ENCODE results near the gene MTCH2.
"Not testable (repeated sequence)": the region's sequence is repeated elsewhere in the genome, so short reads cannot be mapped to it uniquely, and the experiment has no call there.

Gene MTCH2

DNA sequence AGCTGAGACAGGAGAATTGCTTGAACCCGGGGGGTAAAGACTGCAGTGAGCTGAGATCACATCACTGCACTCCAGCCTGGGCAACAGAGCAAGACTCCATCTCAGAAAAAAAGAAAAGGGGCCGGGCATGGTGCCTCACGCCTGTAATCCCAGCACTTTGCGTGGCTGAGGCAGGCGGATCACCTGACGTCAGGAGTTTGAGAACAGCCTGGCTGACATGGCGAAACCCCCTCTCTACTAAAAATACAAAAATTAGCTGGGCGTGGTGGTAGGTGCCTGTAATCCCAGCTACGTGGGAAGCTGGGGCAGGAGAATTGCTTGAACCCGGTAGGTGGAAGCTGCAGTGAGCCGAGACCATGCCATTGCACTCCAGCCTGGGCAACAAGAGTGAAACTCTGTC, 6.0 kb downstream of the MTCH2 start:
- not testable (repeated sequence) for DNase-seq (ENCODE audit: low spot score)

DNA sequence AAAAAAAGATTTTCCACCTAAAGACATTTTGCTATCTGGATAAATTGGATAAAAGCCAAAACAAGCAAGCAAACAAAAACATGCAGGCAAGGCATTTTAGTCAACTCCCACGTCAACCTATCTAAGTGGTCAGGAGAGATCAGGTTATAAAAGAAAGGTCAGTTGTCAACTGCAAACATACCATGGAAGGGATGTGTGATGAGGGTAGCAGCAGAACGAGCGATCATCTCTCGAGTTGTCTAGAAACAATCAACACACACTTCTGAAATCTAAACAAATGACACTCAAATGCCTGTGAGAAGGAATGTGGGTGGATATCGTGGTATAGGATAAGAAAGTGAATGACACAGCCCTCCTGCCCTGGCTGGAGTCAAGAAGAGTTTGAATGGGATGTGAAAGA, 10.9 kb downstream of the MTCH2 start:
- DNase-seq (ENCODE audit: low spot score): no peak

DNA sequence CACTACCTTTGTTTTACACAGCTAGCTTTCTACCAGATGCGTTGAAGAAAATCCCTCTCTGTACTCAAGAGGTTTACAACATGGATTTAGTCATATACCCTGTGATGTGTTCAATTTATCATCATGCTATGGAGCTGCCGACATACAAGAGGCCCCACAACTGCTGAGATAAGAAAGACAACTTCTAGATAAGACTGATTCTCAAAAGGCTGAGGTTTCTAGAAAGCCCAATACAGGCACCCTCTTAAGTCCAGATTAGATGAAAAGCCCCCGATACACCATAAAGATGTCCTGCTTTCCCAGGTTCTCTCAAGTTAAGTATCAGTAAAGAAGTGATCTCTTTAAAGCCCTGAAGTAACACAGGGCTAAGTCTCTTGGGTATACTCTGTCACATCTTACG, 14.3 kb downstream of the MTCH2 start:
- no peak for DNase-seq (ENCODE audit: low spot score)

DNA sequence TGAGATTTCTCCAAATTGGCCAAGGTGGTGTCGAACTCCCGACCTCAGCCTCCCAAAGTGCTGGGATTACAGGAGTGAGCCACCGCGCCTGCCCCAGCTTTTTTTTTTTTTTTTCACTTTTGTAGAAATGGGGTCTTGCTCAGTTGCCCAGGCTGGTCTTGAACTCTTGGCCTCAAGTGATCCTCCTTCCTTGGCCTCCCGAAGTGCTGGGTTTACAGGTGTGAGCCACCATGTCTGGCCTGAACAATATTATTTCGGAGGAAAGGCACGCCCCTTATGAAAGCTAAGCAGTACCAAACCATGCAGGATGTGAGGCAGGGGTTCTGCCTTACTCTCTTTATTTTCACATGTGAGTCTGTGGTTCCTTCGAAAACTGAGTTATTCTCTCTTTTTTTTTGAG, 16.1 kb downstream of the MTCH2 start:
- no peak for DNase-seq (ENCODE audit: low spot score)

DNA sequence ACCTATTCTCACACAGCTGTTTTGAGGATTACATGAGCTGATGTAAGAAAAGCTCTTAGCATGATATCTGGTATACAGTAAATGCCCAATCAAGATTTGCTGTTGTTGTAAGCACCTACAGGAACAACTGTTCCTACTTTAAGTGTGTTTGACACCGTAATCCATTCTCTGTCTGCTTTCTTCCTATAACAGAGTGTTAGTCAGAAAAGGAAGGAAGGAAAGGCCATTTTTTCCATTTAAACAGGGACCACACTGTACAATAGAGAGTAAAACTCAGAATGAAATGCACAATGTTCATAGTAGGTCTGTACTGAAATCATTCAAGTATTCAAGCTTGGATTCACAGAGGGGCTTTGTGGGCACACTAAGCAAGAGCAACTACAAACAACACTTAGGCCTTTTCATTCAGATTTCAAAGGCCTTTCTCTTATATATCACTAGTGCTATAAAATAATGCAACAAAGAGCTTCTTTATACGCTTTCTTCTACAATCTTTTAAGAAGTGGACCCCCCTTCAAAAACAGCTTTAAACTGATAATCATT, 21.5 kb downstream of the MTCH2 start:
- no peak for DNase-seq (ENCODE audit: low spot score)

DNA sequence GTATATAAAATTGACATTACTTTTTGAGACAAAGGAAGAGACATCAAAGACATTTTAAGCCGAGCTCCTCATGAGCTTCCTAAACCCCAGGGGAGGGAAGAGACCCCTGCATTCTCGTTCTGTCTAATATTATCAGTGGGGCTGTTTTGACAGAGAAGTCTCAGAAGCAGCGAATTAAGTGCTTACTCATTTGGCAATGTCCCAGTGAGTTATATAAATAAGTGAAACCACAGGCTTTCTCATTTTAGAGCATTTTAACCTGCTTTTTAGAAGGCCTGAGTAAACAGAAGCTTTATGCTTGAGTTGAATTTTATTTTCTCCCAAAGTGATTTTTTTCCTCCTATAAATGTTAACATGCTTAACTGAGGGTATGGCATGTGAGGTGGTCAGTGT, 24.9 kb downstream of the MTCH2 start:
- no peak for DNase-seq (ENCODE audit: low spot score)

DNA sequence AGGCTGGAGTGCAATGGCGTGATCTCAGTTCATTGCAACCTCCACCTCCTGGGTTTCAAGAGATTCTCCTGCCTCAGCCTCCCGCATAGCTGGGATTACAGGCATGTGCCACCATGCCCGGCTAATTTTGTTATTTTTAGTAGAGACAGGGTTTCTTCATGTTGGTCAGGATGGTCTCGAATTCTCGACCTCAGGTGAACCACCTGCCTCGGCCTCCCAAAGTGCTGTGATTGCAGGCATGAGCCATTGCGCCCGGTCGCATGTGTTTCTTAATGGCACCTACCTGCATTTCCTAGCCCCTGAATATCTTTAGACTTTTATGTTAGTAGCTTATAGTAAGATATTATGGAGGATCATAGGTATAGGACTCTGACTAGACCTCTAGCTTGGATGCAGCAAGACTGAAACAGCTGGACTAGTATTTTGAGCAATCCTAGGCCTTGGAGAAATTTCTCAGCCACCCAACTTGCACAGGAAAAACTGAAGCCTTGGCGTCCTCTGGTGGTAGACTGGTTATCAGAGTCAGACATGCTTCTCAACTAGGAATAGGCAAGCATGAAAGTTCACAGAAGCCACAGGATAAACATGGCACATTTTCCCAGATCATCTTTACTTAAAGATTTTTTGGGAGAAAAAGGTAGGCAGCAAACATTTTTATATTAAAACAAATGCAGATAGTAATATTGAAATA, 25.5 kb downstream of the MTCH2 start:
- DNase-seq (ENCODE audit: low spot score): peak; percentile 12

DNA sequence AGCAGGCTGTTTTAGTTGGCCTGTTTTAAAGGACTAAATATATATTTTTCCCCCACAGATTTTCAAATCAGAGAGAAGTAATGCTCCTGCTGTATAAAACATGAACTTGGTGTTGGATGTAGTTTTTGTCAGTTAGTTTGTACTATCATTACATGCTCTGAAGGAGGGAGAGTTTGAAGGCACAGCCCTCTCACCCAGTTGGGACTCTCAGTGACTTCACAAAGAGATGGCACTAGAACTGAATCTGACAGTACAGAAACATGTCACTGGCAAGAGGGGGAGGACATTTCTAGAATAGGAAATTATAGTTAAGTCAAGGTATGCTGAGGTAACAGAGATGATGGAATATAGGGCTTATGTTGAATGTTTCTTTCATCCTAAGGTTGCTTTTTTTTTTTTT, 27.1 kb downstream of the MTCH2 start:
- no peak for DNase-seq (ENCODE audit: low spot score)

DNA sequence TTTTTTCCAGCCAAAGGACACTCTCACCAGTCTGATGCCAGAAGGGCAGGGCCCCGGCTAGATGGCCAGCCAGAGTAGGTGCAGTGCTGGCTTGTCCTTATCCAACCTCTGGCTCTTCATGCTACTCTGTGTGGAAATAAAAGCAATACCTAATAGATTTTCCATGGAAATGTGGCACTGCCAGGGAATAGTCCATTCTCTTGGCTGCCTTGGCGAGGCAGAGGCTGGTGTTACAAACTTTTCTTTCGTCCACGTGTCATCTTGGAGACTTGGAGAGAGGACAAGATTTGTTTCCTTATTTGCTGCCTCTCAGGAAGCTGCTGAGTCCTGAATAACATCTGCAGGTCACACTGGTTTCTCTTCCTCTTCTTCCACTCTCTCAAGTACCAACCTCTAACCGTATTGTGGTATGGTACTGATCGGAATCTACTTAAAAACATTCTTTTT, 31.0 kb downstream of the MTCH2 start:
- DNase-seq (ENCODE audit: low spot score): no peak

DNA sequence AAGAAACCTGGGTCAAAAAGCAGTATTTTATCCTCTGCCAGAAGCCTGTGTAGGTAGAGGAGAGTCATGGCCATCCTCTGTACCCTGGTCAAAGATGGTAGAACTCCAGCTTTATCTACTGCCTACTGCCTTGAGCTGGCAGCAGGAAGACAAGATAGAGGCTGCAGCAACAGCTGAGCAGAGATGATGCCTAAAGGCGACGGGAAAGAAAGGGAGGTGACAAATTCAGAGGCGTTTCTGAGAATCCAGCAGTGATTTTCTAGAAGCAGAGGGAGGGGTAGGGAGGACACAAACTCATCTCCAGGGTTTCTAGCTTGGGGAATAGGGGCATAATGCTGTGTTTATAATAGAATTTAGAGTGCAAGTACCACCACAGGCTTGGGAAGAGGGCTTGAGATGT, 32.7 kb downstream of the MTCH2 start:
- DNase-seq (ENCODE audit: low spot score): no peak

DNA sequence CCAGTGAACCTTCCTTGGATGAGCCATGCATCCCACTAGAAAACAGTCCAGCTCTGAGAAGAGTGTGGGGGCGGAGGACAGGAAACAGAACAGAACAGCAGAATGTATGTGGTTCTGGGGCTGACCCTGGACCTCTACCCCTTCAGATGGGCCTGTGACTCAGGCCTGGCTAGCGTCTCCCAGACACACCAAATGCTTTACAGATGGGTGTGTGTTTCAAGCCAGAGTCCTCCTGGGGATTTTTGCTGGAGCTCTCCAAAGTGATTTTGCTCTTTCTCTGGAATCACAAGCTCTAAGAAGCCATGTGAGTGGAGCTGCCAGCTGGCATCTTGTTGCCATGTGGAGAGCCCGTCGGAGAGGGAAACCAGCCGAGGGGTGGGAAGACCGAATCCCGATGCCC, 35.0 kb downstream of the MTCH2 start:
- no peak for DNase-seq (ENCODE audit: low spot score)

DNA sequence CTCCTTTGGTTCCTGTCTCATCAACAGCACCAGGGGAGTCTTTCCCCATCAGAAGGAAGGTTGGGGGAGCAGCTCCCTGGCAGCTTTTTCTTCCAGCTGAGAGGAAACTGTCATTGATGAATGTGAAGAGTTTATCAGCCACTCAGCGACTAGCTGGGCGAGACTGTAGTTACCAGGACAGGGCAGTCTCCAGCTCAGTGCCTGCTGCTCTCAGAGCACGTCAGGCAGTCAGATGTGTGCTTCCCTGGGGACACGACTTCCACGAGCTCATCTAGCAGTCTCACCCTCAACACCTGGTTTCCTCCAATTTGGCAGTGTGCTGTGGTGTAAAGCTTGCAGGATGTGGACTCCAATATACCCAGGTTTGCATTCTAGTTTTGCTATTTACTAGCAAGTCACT, 35.6 kb downstream of the MTCH2 start:
- DNase-seq (ENCODE audit: low spot score): no peak

DNA sequence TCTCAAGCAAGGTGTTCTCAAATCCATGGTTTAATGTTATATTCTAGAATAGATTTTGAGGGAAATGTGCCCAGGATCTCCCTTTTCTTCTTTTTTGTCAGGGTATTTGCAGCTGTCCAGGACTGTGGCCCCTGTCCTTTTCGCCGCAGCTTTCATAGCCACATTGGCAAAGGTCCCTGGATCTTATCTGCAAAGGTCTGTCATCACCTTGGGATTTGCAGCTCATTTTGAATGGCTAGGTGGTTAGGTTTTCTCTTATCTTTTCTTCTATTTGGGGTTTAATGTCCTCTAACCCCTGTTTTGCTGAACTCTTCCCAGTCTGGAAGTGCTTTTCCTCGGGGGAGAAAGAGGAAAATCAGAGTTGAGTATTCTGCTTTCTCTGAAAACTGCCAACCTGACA, 36.4 kb downstream of the MTCH2 start:
- DNase-seq (ENCODE audit: low spot score): no peak

DNA sequence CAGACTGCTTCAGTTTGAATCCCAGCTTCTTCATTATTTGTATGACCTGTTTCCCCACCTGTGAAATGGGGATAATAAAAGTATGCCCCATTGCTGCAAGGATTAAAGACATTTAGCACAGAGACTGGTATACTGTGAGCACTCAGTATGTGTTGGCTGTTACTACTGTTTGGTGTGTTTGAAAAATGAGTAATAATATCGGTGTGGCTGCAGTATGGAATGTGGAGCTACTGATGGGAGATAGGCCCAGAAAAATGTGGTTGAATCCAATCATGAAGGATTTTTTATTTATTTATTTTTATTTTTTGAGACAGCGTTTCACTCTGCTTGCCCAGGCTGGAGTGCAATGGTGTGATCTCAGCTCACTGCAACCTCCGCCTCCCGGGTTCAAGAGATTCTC, 39.1 kb downstream of the MTCH2 start:
- DNase-seq (ENCODE audit: low spot score): no peak

DNA sequence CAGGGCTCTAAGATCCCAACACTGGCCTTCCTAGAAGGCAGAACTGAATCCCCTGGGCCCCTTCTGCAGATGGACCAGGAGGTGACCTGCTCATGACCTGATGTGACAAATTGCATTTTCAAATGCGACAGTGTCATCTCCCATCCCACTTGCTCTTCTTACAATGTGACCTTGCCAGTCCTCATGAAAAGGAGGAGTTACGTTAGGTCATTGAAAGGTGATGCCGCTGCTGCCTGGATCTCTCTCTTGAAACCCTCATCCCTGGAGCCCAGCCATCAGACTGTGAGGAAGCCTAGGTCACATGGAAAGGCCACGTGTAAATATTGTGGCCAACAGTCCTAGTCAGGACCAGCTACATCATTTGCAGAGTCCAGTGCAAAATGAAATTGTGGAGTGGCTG, 42.5 kb downstream of the MTCH2 start:
- DNase-seq (ENCODE audit: low spot score): no peak

DNA sequence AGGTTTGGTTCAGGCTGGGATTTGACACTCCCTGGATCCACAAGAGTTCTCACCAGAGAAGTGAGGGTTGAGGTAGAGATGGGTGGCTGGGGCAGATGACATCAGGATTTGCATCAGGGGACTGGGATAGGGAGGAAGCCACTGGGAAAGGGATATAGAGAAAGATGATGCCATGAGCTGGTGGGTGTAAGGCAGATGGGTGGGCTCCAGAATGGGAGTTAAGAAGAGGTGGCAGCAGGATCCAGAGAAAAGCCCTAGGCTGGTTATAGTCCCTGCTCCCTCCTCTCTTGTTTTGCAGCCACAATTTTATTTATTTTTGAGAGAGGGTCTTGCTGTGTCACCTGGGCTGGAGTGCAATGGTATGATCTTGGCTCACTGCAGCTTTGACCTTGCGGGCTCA, 46.4 kb downstream of the MTCH2 start:
- DNase-seq (ENCODE audit: low spot score): no peak

DNA sequence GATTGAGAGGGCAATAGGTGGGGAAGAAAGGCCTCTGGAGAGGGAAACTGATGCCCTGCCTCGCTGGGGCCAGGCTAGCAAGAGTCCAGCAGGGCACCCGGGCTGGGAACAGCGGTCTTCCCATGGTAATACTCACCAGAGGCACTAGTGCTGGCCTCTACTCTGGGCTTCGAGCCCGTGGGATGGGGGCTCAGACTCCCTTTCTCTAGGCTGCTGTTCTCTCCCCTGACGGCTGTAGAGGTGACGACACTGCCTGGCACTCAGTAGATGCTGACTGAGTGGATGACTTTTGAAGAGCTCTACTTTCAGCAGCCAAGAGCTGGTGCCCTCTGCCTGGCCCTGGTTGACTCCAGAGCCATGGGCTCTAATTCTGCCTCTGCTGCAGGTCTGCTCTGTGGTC, 47.3 kb downstream of the MTCH2 start:
- DNase-seq (ENCODE audit: low spot score): no peak

DNA sequence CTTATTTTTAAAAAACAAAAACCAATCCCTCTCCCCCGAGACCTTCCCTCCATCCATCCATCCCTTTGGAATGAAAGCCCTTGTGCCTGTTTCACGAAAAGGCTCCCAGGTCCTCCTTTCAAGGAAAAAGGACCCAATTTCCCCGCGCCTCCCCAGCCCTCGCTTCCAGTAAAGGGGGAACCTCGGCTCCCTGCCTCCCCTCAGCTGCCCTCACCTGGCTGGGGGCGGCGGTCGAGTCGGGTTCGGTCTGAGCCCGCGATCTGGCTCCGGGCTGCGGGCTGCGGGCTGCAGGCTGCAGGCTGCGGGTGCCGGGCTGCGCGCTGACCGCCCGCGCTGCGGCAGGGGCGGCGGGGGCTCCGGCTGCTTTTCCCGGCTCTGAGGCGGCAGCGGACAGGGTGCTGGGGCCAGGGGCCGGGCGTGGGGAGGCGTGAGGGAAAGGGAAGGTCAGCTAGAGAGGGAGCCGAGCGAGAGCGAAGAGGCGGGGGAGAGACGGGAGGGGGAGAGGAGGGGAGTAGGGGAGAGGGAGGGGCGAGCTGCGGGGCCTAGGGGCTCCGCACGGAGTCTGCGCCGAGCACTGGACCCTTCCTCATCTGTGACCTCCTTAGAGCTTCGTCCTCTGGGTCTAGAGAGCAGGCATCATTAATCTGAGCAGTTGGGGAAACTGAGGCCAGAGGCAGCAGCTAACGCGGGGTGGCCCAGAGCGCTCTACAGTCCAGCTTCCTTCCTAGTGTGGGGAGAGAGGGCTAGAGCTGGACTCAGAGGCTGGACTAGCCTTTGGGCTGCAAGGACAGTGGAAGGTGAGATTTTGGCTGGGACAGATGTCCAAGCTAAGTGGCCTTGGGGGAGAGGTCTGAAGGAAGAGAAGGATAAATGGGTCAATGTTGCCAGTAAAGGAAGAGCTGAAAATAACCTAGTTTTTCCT, 48.2 kb downstream of the MTCH2 start, which contains the start of gene C1QTNF4:
TSS of gene C1QTNF4 (minus strand) at position 478 of the 922 bp plus-strand sequence. CDS start 3,601 bp downstream, outside the sequence.
- no peak for DNase-seq (ENCODE audit: low spot score)

DNA sequence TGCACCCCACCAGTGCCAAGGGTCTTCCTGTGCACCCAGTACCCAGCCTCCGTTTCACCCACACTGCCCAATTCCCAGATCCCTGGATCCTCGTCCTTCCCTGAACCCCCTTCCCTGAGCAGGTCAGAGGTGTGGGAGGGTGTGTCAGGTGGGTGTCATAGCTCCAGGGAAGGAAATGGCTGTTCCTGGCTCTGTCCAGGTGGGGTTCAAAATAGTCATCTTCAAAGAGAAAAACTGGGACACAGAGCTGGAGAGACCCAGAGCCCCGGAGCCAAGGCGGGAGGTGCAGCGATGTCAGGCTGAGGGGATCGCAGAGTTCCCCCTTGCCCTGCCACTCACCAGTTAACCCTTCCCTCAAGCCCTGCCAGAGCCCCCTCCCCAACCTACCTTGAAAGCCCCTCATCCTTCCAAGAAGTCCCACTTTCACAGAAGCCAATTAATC, 48.8 kb downstream of the MTCH2 start:
- no peak for DNase-seq (ENCODE audit: low spot score)

DNA sequence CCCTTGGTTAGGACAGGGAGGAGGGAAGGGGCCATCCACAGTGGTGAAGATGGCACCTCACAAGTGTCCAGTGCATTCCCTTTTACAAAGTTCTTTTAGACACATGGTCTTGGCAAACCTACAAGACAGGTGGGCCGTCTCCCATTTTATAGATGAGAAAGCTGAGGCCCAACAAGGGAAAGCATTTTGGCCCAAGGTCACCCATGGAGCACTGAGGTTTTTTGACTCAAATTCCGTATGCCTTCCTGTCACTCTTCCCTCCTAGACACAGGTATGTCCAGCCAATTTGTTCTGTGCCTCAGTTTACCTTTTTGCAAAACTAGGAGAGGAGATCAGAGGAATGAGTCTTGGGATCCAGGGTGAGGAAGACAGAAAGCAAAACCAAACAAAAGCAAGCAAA, 49.4 kb downstream of the MTCH2 start:
- no peak for DNase-seq (ENCODE audit: low spot score)

DNA sequence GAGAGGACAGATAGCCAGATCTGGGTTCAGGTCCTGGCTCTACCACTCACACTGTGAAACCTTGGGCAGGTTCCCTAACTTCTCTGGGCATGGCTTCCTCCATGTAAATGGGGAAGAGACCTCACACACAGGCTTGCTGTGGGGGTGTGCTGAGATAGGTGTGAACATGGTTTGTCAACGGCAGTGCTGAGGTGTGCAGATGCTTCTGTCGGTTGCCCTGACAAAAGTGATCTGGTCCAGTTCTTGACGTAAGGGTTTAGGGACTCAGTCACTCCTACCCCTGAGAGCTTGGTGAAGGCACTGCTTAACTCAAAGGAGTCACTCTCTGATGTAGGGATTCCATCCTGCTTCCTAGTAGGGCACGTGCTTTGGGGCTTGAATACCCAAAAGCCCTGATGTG, 50.1 kb downstream of the MTCH2 start:
- no peak for DNase-seq (ENCODE audit: low spot score)

DNA sequence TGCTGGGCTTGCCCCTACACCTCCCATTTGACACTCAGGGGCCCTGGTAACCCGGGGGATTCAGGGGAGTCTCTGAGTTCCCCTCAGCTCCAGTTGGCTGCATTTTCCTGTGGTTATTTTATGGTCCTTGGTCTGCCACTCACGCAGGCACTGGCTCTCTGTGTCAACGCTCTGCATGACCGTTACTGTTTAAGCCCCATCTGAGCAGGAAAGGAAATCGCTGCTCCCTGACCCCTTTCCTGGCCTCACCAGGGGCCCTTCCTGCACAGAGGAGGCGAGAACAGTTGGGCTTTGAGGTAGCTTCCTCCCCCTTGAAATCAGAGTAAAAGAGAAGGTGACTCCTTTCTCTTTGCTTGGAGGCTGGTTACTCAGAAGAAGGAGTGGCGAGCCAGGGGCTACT, 50.6 kb downstream of the MTCH2 start:
- DNase-seq (ENCODE audit: low spot score): no peak
